Adrenal gland (tissue), 12 donors: ENCODE data around the gene POLE. TPM values are rescaled to one million over a fixed set of nuclear protein-coding genes. Genes with fewer than 3 reads are reported as not detected.

Source experiments
- DNase-seq, 7 donors: peaks; one replicate each; pipeline ENCODE4 v3.0.0-alpha.2; 2019 to 2020
- H3K27ac ChIP-seq, 5 donors: fragments of 200-600 bp; sonication (generic) in 4 of 5; 1 replicate in 3 of 5; 2 replicates in 2 of 5; pipeline versions ENCODE4 v1.5.1 to v1.8.0; 2016 to 2020; ENCODE audit warnings: mild to moderate bottlenecking in 1 of 5
- H3K27me3 ChIP-seq: fragments of 200-600 bp; 2 replicates; pipeline ENCODE4 v1.8.0; 2021
- H3K36me3 ChIP-seq, 2 donors: fragments of 200-600 bp; replicated peaks in 1 of 2; 1 replicate in 1 of 2; 2 replicates in 1 of 2; pipeline versions ENCODE4 v1.5.1 to v1.8.0; 2018 to 2022
- H3K4me1 ChIP-seq, 2 donors: fragments of 200-600 bp; replicated peaks in 1 of 2; 1 replicate in 1 of 2; 2 replicates in 1 of 2; pipeline versions ENCODE4 v1.5.1 to v1.8.0; 2018 to 2021
- H3K4me3 ChIP-seq, 4 donors: fragments of 200-600 bp; sonication (generic) in 3 of 4; one replicate each; pipeline ENCODE4 v1.5.1; 2016 to 2018
- H3K9me3 ChIP-seq, 3 donors: fragments of 200-600 bp; sonication (generic) in 1 of 3; replicated peaks in 1 of 3; 1 replicate in 2 of 3; 2 replicates in 1 of 3; pipeline versions ENCODE4 v1.5.1 to v1.8.0; 2016 to 2021
- POLR2A ChIP-seq, 2 donors: fragments of 450-650 bp; IDR thresholded peaks; one replicate each; pipeline ENCODE4 v1.6.1; 2017; ENCODE audit warnings: antibody characterized with exemption in 2 of 2, mild to moderate bottlenecking in 2 of 2, moderate library complexity in 1 of 2
- WGBS, 4 donors: extraction: QIAGEN DNeasy Blood & Tissue Kit in 2 of 4; methylation state at CpG; one replicate each; pipeline versions ENCODE4 v1.1.5 to v1.1.7; 2013 to 2017; 5-methylcytosine and 5-hydroxymethylcytosine counted together
- intact Hi-C, 2 donors: fragments of 100-400 bp; cut with DNase I; formaldehyde crosslinking; loops; one replicate each; pipeline versions ENCODE4 v1.14.1 to v1.15.0; 2022 to 2023
- polyA plus RNA-seq, 3 donors: library from polyadenylated mRNA; stranded (reverse); fragments of 200-250 nt in 2 of 3; fragments of 350-450 nt in 1 of 3; fragmentation: Illumina TruSeq in 1 of 3; extraction: RNeasy Lipid Tissue Mini Kit (QIAGEN cat#74804) in 1 of 3; gene quantifications; one replicate each; pipeline ENCODE4 v1.2.3, GENCODE V29; 2013 to 2014
- total RNA-seq, 9 donors: library from RNA; depleted of rRNA in 4 of 9; stranded (reverse); fragments of >200 nt in 4 of 9; fragments of 120-200 nt in 1 of 9; fragmentation: NEBNext Ultra II Directional in 1 of 9; extraction: Animal tissue kit (Norgen Biotek cat#: 25700) in 1 of 9; gene quantifications; one replicate each; pipeline versions ENCODE4 v1.1.0 to v1.2.4, GENCODE V29; 2013 to 2023
- TF ChIP-seq, protein P1 (sequence below), 6 experiments: fragments of 450-650 bp in 4 of 6; fragments of 200-600 bp in 2 of 6; sonication (generic) in 1 of 6; IDR thresholded peaks; 1 replicate in 5 of 6; 2 replicates in 1 of 6; pipeline versions ENCODE4 v1.5.1 to v1.8.0; 2016 to 2021; ENCODE audit warnings: antibody characterized with exemption in 6 of 6, mild to moderate bottlenecking in 2 of 6, moderate library complexity in 1 of 6
- donor health status: healthy with polysubstance abuse.
- donor health status: Bipolar disorder and iron deficiency.
- donor health status: DM: yes; HTN: yes; CAD: no.
- donor health status: DM: no; HTN: no; CAD: no.
- donor health status: DM: no; HTN: no; CAD: no.
- donor health status: DM: yes; HTN: yes; CAD: no.

The POLE gene
- total and polyA plus RNA-seq, 12 donors = 4.0 to 43.2 (median 16.1) TPM

- no peak for TF ChIP-seq POLR2A (IDR thresholded peaks at IDR 0.05)
- TF ChIP-seq, protein P1, sequence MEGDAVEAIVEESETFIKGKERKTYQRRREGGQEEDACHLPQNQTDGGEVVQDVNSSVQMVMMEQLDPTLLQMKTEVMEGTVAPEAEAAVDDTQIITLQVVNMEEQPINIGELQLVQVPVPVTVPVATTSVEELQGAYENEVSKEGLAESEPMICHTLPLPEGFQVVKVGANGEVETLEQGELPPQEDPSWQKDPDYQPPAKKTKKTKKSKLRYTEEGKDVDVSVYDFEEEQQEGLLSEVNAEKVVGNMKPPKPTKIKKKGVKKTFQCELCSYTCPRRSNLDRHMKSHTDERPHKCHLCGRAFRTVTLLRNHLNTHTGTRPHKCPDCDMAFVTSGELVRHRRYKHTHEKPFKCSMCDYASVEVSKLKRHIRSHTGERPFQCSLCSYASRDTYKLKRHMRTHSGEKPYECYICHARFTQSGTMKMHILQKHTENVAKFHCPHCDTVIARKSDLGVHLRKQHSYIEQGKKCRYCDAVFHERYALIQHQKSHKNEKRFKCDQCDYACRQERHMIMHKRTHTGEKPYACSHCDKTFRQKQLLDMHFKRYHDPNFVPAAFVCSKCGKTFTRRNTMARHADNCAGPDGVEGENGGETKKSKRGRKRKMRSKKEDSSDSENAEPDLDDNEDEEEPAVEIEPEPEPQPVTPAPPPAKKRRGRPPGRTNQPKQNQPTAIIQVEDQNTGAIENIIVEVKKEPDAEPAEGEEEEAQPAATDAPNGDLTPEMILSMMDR (IDR thresholded peaks at IDR 0.05) = no peak
- intact Hi-C loops = no loop called here
- WGBS, 4 donors = 92 to 96% (median 94%) methylated on average over 13 of the region's 13 CpGs
- Histone ChIP-seq H3K4me1 (no peaks in the 10 kb centered on the region), H3K27ac (no peak overlapping the region), H3K4me3 (no peak overlapping the region), H3K27me3 (no peaks in the 10 kb centered on the region), H3K9me3 (no peaks in the 10 kb centered on the region), H3K36me3 (peaks cover 0 to 61% of the 10 kb centered on the region in 2 donors)
- DNase-seq = no peak
Observed at GRCh38 chr12:132665149-132665491, 22.0 kb downstream of the POLE start.

DNA sequence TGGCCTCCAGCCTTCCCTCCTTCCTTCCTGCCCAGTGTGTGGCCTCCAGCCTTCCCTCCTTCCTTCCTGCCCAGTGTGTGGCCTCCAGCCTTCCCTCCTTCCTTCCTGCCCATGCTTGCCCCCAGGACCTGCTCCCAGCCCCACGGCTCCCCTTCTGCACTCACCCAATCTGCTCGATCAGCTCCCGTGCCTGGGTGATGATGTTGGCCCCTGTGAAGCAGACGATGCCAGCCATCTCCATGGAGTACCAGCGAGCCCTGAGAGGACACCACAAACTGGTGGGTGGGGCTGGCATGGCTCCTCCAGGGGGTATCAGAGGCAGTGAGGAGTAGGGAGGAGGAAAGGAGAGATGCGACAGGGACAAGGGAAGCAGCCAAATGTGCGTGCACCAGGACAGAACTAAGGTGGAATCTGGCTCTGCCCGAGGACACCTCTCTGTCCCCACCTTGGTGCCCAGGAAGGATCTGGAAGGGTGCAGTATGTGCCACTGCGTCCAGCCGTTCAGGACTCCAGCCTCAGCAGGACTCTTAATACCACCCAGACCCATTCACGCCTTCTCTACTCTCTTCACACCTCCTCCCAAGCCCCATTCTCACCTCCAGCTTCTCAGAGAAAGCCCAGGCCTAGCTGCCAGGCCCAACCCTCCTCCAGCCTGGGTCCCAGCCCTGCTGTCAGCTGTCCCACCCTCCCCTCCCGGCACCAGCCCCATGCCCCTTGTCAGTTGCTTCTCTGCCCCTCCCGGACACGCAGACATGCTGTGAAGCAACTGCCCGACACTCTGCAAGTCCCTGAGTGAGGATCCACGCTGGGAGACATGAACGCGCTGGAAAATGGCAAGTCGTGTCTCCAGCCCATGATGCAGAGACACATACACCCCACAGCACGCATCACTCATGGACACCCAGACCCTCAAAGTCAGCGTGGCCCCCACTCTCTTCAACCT lies 22.7 kb downstream of the POLE start:
- peaks cover 0 to 66% of the 10 kb centered on the region in 2 donors for H3K36me3 ChIP-seq
- no peak for TF ChIP-seq POLR2A (IDR thresholded peaks at IDR 0.05)
- TF ChIP-seq, protein P1 (IDR thresholded peaks at IDR 0.05) = no peak
- intact Hi-C loops = no loop called here

GRCh38 chr12:132662901-132663755 lies 24.0 kb downstream of the POLE start:
- Histone ChIP-seq H3K9me3 (no peaks in the 10 kb centered on the region), H3K4me1 (no peaks in the 10 kb centered on the region), H3K4me3 (no peak overlapping the region), H3K27ac (no peak overlapping the region), H3K36me3 (peaks cover 0 to 70% of the 10 kb centered on the region in 2 donors), H3K27me3 (no peaks in the 10 kb centered on the region)
- no peak for TF ChIP-seq POLR2A (IDR thresholded peaks at IDR 0.05)
- TF ChIP-seq, protein P1 (IDR thresholded peaks at IDR 0.05) = no peak
- DNase-seq = no peak
- intact Hi-C loops = no loop called here
- WGBS, 4 donors = 87 to 89% (median 89%) methylated on average over 28 to 29 of the region's 29 CpGs

More for the DNA sequence above, 22.7 kb downstream of the POLE start:
- Histone ChIP-seq H3K4me3 (no peak overlapping the region), H3K27ac (no peak overlapping the region), H3K9me3 (no peaks in the 10 kb centered on the region), H3K4me1 (no peaks in the 10 kb centered on the region), H3K27me3 (no peaks in the 10 kb centered on the region)
- WGBS, 4 donors = 91 to 95% (median 92%) methylated on average over 20 to 21 of the region's 21 CpGs
- no peak for DNase-seq

GRCh38 chr12:132661972-132662371 lies 25.2 kb downstream of the POLE start:
- no peak overlapping the region for H3K27ac ChIP-seq
- H3K9me3 ChIP-seq = no peaks in the 10 kb centered on the region
- TF ChIP-seq POLR2A (IDR thresholded peaks at IDR 0.05) = no peak
- TF ChIP-seq, protein P1 (IDR thresholded peaks at IDR 0.05) = no peak
- no peaks in the 10 kb centered on the region for H3K4me1 ChIP-seq
- WGBS, 4 donors = 73 to 95% (median 77%) methylated on average over 5 of the region's 5 CpGs
- peaks cover 0 to 71% of the 10 kb centered on the region in 2 donors for H3K36me3 ChIP-seq
- H3K27me3 ChIP-seq = no peaks in the 10 kb centered on the region
- intact Hi-C loops = no loop called here
- no peak overlapping the region for H3K4me3 ChIP-seq
- no peak for DNase-seq
